ENCODE results near the gene TLR8.
A peak's percentile ranks its signal among the peaks of the same experiment; 100 is the strongest.

The TLR8 gene

GRCh38 chrX:12970691-12971202 lies 64.3 kb downstream of the TLR8 start:
- peak; percentile 35 for DNase-seq

GRCh38 chrX:12971282-12972003 lies 65.0 kb downstream of the TLR8 start:
- DNase-seq: no peak

- DNase-seq: no peak
Observed at GRCh38 chrX:12972243-12972642, 65.8 kb downstream of the TLR8 start.

All from activated naive CD4-positive, alpha-beta T cell treated with anti-CD3 and anti-CD28 coated beads, Interleukin-2, amount 50 U/mL, for 16 hours (primary cell).